Lung (tissue), 12 donors: ENCODE data around the gene PIAS2. TPM values are rescaled to one million over a fixed set of nuclear protein-coding genes. Genes with fewer than 3 reads are reported as not detected.

ENCODE experiments used
- ATAC-seq: fragments of 200-7000 bp; cut with Tn5 transposase; one replicate; pipeline ENCODE4 v1.9.1; 2020; ENCODE audit warnings: moderate number of reproducible peaks; ENCODE audit not compliant: insufficient read depth, low FRiP score
- DNase-seq, 3 donors: peaks; one replicate each; pipeline ENCODE4 v3.0.0-alpha.2; 2013 to 2017
- H3K27ac ChIP-seq, 2 donors: one replicate each; pipeline ENCODE4 v1.5.1; 2013; ENCODE audit warnings: mild to moderate bottlenecking in 2 of 2, moderate library complexity in 2 of 2, control low read depth in 1 of 2, inconsistent platforms in 1 of 2, low read depth in 1 of 2, low read length in 1 of 2
- H3K27me3 ChIP-seq, 3 donors: one replicate each; pipeline ENCODE4 v1.5.1; 2013; ENCODE audit warnings: low read length in 2 of 3; ENCODE audit not compliant: control insufficient read depth in 3 of 3, insufficient read depth in 3 of 3
- H3K36me3 ChIP-seq, 4 donors: one replicate each; pipeline ENCODE4 v1.5.1; 2013; ENCODE audit warnings: low read length in 4 of 4, mild to moderate bottlenecking in 1 of 4, moderate library complexity in 1 of 4; ENCODE audit not compliant: control insufficient read depth in 4 of 4, insufficient read depth in 4 of 4
- H3K4me1 ChIP-seq, 5 donors: one replicate each; pipeline ENCODE4 v1.5.1; 2013; ENCODE audit warnings: low read length in 5 of 5, mild to moderate bottlenecking in 2 of 5, moderate library complexity in 1 of 5; ENCODE audit not compliant: control insufficient read depth in 5 of 5, insufficient read depth in 5 of 5
- H3K4me3 ChIP-seq: one replicate; pipeline ENCODE4 v1.5.1; 2013; ENCODE audit warnings: mild to moderate bottlenecking, control low read depth, moderate library complexity
- H3K9ac ChIP-seq, 2 donors: one replicate each; pipeline ENCODE4 v1.5.1; 2013; ENCODE audit warnings: low read length in 2 of 2, control low read depth in 1 of 2; ENCODE audit not compliant: insufficient read depth in 1 of 2
- H3K9me3 ChIP-seq, 4 donors: one replicate each; pipeline ENCODE4 v1.5.1; 2013; ENCODE audit warnings: low read length in 3 of 4, mild to moderate bottlenecking in 1 of 4, moderate library complexity in 1 of 4; ENCODE audit not compliant: control insufficient read depth in 4 of 4, insufficient read depth in 3 of 4
- WGBS, 2 donors: extraction: QIAGEN DNeasy Blood & Tissue Kit; methylation state at CpG; one replicate each; pipeline ENCODE4 v1.1.7; 2013; 5-methylcytosine and 5-hydroxymethylcytosine counted together
- polyA plus RNA-seq, 2 donors: library from polyadenylated mRNA; stranded (reverse); fragments of 200-250 nt; gene quantifications; one replicate each; pipeline ENCODE4 v1.2.1, GENCODE V29; 2013
- total RNA-seq, 2 donors: library from RNA; depleted of rRNA in 1 of 2; stranded (reverse); fragments of >200 nt in 1 of 2; gene quantifications; one replicate each; pipeline ENCODE4 v1.2.1, GENCODE V29; 2014 to 2021
- TF ChIP-seq, protein P1 (sequence below): IDR thresholded peaks from 2 replicates; pipeline ENCODE4 v1.5.1; 2012; ENCODE audit warnings: mild to moderate bottlenecking; ENCODE audit errors: control extremely low read depth, extremely low read depth
- donor health status: control.
- donor health status: control.
- donor health status: Bipolar disorder and iron deficiency.
- donor health status: healthy.
- donor health status: DM: yes; HTN: yes; CAD: no.

The PIAS2 gene
- total and polyA plus RNA-seq, 4 donors, result 4.2 to 47.6 (median 18.0) TPM

DNA sequence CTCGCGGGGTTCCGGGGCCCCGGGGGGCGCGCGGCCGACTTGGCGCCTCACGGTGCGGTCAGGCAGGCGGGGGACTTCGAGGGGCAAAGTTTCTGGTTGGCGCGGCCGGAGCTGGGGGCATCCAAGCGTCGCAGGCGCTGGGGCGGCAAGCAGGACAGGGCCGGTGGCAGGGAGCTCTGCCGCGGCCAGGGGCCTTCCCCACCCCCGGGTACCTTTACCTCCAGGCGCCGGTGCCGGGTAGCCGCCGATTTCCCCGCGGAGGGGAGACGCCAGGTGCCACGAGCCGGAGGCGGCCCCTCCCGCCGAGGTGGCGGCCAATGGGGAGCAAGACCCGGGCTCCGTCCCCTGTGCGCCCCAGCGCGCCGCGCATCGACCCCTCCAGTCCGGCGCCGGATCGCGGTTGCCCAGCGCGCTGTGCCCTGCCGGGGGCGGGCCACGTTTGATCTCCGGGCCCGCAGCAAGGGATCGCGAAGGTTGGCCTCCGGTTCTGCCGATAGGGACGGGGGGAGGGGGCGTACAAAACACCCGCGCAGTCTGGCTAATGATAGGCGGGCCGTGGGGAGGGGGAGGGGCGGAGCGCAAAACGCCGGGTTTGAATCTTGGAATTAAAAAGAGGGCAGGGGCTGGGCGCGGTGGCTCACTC is 160.6 kb downstream of the PIAS2 start, which contains the start of gene ST8SIA5:
Gene ST8SIA5, minus strand, starts transcription at position 495 of the 643 bp plus-strand sequence. CDS start 545 bp downstream, outside the sequence.
- TF ChIP-seq, protein P1, sequence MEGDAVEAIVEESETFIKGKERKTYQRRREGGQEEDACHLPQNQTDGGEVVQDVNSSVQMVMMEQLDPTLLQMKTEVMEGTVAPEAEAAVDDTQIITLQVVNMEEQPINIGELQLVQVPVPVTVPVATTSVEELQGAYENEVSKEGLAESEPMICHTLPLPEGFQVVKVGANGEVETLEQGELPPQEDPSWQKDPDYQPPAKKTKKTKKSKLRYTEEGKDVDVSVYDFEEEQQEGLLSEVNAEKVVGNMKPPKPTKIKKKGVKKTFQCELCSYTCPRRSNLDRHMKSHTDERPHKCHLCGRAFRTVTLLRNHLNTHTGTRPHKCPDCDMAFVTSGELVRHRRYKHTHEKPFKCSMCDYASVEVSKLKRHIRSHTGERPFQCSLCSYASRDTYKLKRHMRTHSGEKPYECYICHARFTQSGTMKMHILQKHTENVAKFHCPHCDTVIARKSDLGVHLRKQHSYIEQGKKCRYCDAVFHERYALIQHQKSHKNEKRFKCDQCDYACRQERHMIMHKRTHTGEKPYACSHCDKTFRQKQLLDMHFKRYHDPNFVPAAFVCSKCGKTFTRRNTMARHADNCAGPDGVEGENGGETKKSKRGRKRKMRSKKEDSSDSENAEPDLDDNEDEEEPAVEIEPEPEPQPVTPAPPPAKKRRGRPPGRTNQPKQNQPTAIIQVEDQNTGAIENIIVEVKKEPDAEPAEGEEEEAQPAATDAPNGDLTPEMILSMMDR, result no peak
- H3K4me1 ChIP-seq, result peaks cover 0 to 23% (median 6%) of the 10 kb centered on the region in 5 donors
- peak within 1 kb of the TSS in 1 of 2 donors; percentile 70 for H3K27ac ChIP-seq
- ATAC-seq (no peak), DNase-seq (peak in 1 of 3 donors; percentile 7)
- 0 to 2% methylated on average over 67 to 74 of the region's 74 CpGs for WGBS, 2 donors
- H3K9ac ChIP-seq, result no peak within 1 kb of the TSS
- no peak within 1 kb of the TSS for H3K4me3 ChIP-seq
- no peaks in the 10 kb centered on the region for H3K36me3 ChIP-seq
- H3K27me3 ChIP-seq, result peaks cover 11 to 75% (median 55%) of the 10 kb centered on the region in 3 donors
- peaks cover 0 to 10% (median 0%) of the 10 kb centered on the region in 4 donors for H3K9me3 ChIP-seq

GRCh38 chr18:46756025-46756558 is 161.2 kb downstream of the PIAS2 start:
- ATAC-seq (no peak), DNase-seq (peak in 1 of 3 donors; percentile 2)
- Histone ChIP-seq H3K9me3 (peaks cover 0 to 10% (median 0%) of the 10 kb centered on the region in 4 donors), H3K4me3 (no peak overlapping the region), H3K27ac (peak overlapping the region in 1 of 2 donors; percentile 70), H3K4me1 (peaks cover 0 to 21% (median 5%) of the 10 kb centered on the region in 5 donors), H3K36me3 (no peaks in the 10 kb centered on the region), H3K9ac (no peak overlapping the region), H3K27me3 (peaks cover 11 to 73% (median 55%) of the 10 kb centered on the region in 3 donors)
- 4% methylated on average over 37 to 41 of the region's 41 CpGs for WGBS, 2 donors
- TF ChIP-seq, protein P1, result no peak

- peaks cover 11 to 68% (median 55%) of the 10 kb centered on the region in 3 donors for H3K27me3 ChIP-seq
- H3K4me3 ChIP-seq, result no peak overlapping the region
- H3K27ac ChIP-seq, result no peak overlapping the region
- H3K9me3 ChIP-seq, result peaks cover 0 to 10% (median 0%) of the 10 kb centered on the region in 4 donors
- ATAC-seq, result no peak
- H3K36me3 ChIP-seq, result no peaks in the 10 kb centered on the region
- 9 to 11% methylated on average over 17 of the region's 17 CpGs for WGBS, 2 donors
- TF ChIP-seq, protein P1, result no peak
- no peak overlapping the region for H3K9ac ChIP-seq
- DNase-seq, result peak in 1 of 3 donors; percentile 5
- peaks cover 0 to 17% (median under 1%) of the 10 kb centered on the region in 5 donors for H3K4me1 ChIP-seq
Measured at GRCh38 chr18:46755315-46756024, 161.8 kb downstream of the PIAS2 start.
